ACC112 (cell line): ENCODE results near the gene ANXA9.

Source experiments
- H2AFZ ChIP-seq: fragments of 200-600 bp; sonication (generic); one replicate; pipeline ENCODE4 v1.6.0; 2017; ENCODE audit warnings: antibody characterized with exemption, low read length; ENCODE audit not compliant: unreplicated experiment
- H3K27ac ChIP-seq: fragments of 200-600 bp; sonication (generic); 2 replicates; pipeline ENCODE4 v1.5.1; 2014; ENCODE audit warnings: low read depth, mild to moderate bottlenecking, antibody characterized with exemption, low read length, moderate library complexity
- H3K27me3 ChIP-seq: fragments of 200-600 bp; sonication (generic); 2 replicates; pipeline ENCODE4 v1.6.1; 2014; ENCODE audit warnings: mild to moderate bottlenecking, antibody characterized with exemption, low read length, moderate library complexity, mixed read lengths; ENCODE audit not compliant: insufficient read depth
- H3K36me3 ChIP-seq: fragments of 200-600 bp; sonication (generic); 2 replicates; pipeline ENCODE4 v1.6.1; 2016; ENCODE audit warnings: mild to moderate bottlenecking, antibody characterized with exemption, low read length, moderate library complexity, mixed read lengths; ENCODE audit not compliant: insufficient read depth
- H3K4me1 ChIP-seq: fragments of 200-600 bp; sonication (generic); one replicate; pipeline ENCODE4 v1.6.1; 2016; ENCODE audit warnings: low read length, mixed read lengths; ENCODE audit not compliant: insufficient read depth, unreplicated experiment, control insufficient read depth
- H3K4me3 ChIP-seq: fragments of 200-600 bp; sonication (generic); 2 replicates; pipeline ENCODE4 v1.5.1; 2014; ENCODE audit warnings: mild to moderate bottlenecking, low read depth, low read length
- H3K79me2 ChIP-seq: fragments of 200-600 bp; sonication (generic); one replicate; pipeline ENCODE4 v1.6.0; 2016; ENCODE audit warnings: low read length; ENCODE audit not compliant: control insufficient read depth, unreplicated experiment, insufficient read depth

ANXA9 gene

DNA sequence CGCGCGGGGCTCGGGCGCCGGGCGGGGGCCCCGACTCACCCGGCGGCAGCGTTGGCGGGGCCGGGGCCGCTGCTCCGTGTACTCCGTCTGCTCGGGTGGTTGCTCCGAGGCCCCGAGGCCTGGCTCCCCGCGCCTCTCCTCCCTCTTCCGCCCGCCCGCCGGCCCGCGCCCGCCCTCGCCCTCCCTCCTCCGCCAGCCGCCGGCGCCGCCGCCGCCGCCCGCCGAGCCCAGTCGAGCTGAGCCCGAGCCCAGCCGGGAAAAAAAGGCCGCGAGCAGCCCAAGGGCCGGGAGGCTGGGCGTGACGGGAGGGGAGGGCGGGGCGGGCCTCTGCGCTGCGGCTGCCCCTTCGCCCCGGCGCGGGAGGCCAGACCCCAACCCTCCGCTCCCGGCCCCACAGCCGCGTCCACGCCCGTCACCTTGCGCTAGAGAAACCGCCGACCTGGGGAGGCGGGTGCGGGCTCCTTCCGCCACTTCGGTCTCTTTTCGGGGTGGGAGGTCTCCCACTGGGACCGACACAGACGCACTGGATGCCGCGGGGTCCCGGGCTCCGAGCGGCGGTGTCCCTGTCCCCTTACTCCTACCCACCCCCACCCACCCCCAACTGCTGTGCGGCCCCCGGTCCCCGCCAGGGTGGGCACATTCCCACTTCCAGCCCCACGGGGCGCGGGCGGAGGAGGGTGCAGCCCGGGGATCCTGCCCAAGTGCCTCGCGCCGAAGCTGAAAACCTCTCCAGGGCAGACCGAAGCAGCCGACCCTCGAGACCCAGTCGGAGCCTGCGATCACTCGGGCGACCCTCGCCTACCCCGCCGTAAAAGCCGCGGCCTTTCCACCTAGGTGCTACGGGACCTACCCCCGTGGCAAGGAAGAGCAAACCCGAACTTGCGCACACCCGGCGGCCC lies 7.3 kb upstream of the ANXA9 start, which contains the start of gene CERS2:
CERS2 (minus strand) TSS at position 256 of the 899 bp plus-strand sequence. CDS start 5,745 bp downstream, outside the sequence.
- peak within 1 kb of the TSS; percentile 57 for H2AFZ ChIP-seq
- H3K27ac ChIP-seq, result peak within 1 kb of the TSS; percentile 64
- H3K79me2 ChIP-seq, result peaks cover 46% of the 10 kb centered on the region
- H3K36me3 ChIP-seq, result no peaks in the 10 kb centered on the region
- H3K4me3 ChIP-seq, result peak within 1 kb of the TSS; percentile 99
- peaks cover 65% of the 10 kb centered on the region for H3K4me1 ChIP-seq
- H3K27me3 ChIP-seq, result no peaks in the 10 kb centered on the region

DNA sequence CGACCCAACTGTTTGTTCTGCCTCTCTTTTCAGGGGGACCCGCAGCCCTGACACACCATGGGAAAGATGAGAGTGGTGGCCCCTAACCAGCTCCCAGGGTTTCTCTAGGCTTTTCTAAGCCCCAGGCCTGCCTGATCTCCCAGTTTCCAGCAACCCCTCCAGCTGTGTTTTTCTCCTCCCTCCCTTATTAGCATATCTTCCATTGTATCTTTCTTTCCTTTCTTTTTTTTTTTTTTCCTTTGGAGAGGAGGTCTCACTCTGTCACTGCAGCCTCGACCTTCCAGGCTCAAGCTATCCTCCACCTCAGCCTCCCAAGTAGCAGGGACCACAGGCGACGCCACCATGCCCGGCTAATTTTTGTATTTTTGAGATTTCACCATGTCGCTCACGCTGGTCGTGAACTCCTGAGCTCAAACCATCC lies 5.7 kb upstream of the ANXA9 start:
- H2AFZ ChIP-seq, result no peak overlapping the region
- 0 out of 2 replicates have a peak overlapping the region, but pooled peaks have one; percentile 49 for H3K4me3 ChIP-seq
- H3K4me1 ChIP-seq, result peaks cover 60% of the 10 kb centered on the region
- peak overlapping the region; percentile 80 for H3K27ac ChIP-seq
- no peaks in the 10 kb centered on the region for H3K27me3 ChIP-seq
- peaks cover 31% of the 10 kb centered on the region for H3K79me2 ChIP-seq
- no peaks in the 10 kb centered on the region for H3K36me3 ChIP-seq

DNA sequence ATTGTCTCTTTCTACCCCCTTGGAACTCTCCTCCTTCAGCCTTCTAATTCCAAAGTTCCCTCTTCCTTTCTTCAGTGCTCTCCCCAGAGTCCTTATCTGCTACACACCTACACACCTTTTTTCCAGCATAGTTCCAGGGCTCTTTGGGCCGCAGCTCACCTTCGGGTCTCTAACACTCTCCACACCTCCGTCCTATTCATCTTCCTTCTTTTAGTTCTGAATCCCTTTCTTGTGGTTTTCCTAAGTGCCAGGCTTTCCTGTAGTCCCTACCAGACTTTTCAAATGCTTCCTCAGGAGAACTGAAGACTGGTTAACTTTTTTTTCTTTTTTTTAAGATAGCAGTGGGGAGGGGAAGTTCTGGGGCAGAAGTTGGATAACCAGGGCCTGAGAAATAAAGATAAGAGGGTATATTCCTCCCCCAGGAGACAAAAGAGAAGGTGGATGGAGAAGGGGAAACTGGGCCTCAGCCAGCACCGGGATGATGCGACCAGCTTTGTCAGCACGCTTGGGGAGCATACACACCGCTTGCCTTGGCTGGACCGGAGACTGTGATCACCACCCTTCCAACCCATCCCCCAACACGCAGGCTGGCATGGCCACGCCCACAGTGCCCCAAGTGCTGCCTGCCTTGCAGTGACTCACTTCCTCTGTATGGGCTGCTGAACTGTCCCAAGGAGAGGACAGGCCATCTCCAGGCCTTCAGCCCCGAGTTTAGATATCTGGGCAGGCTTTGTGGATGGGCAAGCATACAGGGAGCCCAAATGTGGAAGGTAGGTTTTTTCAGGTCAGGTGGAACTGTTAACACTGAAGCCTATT lies 5.0 kb upstream of the ANXA9 start:
- no peaks in the 10 kb centered on the region for H3K36me3 ChIP-seq
- peak overlapping the region; percentile 49 for H3K4me3 ChIP-seq
- H2AFZ ChIP-seq, result peak overlapping the region; percentile 53
- H3K27ac ChIP-seq, result peak overlapping the region; percentile 80
- H3K4me1 ChIP-seq, result peaks cover 60% of the 10 kb centered on the region
- no peaks in the 10 kb centered on the region for H3K27me3 ChIP-seq
- H3K79me2 ChIP-seq, result peaks cover 25% of the 10 kb centered on the region

DNA sequence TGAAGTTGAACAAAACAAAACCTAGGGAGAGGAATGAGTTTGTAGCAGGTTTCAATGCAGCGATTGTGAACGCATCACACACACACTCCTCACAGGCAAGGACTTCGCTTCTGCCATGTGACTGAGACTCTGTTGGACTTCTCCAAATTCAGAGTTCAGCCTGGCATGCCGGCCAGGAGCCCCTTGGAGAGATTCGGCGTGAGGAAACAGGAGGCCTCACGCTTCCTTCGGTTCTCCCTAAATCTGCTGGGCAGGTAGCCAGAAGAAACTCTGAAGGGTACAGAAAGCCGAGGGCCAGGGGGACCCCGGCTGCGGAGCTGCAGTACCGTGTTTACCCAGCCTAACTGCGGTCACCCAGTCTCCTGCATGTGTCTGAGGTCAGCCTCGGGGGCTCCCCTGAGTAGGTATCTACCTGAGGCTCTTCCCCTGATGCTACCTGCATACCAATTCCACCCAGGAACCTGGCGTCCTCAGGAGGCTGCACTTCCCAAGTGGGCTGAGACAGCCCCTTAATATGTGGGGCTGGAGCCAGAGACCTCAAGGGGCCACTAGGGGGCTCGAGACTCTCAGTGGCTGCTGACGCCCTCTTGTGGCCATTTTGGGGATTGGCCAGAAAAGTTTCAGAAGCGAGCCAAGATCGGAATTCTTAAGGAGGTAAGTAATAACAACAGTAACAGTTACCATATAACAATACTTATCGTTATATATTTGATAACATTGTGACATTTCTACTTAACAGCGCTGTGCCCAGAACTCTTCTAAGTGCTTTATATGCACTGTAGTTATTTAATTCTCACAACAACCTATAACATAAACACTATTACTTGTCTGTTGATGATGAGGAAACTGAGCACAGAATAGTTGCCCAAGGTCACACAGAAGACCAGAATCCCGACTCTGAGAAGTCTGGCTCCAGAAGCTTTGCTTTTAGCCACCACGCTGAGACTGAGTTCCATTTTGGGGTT lies 2.7 kb upstream of the ANXA9 start:
- peaks cover 2% of the 10 kb centered on the region for H3K79me2 ChIP-seq
- H3K4me1 ChIP-seq, result peaks cover 52% of the 10 kb centered on the region
- peak overlapping the region; percentile 49 for H3K4me3 ChIP-seq
- H3K36me3 ChIP-seq, result no peaks in the 10 kb centered on the region
- peak overlapping the region; percentile 94 for H2AFZ ChIP-seq
- H3K27me3 ChIP-seq, result no peaks in the 10 kb centered on the region
- H3K27ac ChIP-seq, result peak overlapping the region; percentile 23; the same call in 1 of the 2 replicates

DNA sequence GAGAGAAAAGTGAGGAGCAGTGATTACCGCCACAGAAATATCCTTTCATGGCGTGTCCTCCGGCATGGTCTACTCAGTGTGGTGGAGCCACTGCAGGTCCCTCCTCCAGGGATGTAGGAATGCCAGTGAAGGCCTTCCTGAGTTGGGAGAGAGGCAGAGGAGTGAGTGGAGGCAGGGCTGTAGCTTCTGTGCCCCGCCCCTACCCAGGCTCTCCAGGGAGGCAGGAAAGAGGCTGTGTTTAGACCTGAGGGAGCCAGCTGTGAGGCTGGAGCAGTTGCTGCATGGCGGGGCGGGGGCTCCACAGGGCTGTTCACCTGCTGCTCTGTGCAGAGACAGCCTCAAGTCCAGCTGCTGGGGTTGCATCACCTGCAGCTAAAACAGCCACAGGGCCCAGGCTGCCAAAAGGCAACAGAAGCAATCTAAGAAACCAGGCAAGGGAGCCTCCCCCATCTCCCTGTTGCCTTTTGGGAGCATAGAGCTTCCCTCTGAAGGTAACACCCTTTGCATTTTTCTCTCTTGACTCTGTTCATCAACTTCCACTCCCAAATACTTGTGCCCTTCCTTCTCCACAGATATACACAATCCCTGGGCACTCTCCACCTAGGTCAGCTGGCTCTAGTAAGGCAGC lies 801 bp upstream of the ANXA9 start:
- Histone ChIP-seq H3K79me2 (no peaks in the 10 kb centered on the region), H3K4me3 (no peak overlapping the region), H3K4me1 (peaks cover 45% of the 10 kb centered on the region), H3K36me3 (no peaks in the 10 kb centered on the region), H2AFZ (no peak overlapping the region), H3K27ac (no peak overlapping the region), H3K27me3 (no peaks in the 10 kb centered on the region)

DNA sequence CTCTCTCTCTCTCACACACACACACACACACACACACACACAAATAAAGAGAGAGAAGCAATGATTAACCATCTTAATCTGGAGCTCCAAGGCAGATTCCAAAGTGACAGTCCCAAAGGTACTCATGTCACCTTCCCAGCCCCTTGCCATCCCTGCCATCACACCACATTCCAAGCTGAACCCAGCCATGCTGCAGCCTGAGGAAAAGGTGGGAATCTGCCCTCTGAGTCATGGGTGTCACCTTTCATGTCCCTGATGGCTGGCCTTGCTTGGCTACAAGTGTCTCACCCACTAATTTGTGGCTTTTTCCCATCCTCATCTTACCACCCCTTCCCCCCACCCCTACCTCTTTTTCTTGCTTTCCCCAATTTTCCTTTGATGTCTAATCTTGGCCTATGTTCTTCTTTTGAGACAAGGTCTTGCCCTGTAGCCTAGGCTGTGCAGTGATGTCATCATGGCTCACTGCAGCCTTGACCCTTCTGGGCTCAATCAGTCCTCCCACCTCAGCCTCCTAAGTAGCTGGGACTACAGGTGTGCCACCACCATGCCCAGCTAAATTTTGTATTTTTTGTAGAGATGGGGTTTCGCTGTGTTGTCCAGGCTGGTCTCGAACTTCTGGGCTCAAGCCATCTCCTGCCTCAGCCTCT lies 3.2 kb downstream of the ANXA9 start:
- Histone ChIP-seq H3K4me1 (peaks cover 15% of the 10 kb centered on the region), H3K79me2 (no peaks in the 10 kb centered on the region), H2AFZ (no peak overlapping the region)

DNA sequence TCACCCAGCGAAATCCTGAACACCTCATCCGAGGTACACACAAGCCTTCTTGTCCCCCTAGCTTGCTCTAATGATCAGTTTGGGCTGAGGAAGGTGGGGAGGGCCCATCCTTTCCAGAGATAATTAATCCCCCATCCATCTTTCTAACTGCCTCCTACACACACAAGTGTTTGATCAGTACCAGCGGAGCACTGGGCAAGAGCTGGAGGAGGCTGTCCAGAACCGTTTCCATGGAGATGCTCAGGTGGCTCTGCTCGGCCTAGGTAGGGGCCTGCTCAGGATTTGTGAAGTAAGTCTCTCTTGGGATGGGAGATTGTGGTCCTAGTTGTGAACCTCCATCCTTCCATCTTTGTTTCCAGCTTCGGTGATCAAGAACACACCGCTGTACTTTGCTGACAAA lies 5.8 kb downstream of the ANXA9 start:
- no peaks in the 10 kb centered on the region for H3K27me3 ChIP-seq
- no peaks in the 10 kb centered on the region for H3K36me3 ChIP-seq
- no peak overlapping the region for H2AFZ ChIP-seq
- H3K4me1 ChIP-seq, result no peaks in the 10 kb centered on the region
- H3K27ac ChIP-seq, result no peak overlapping the region
- H3K79me2 ChIP-seq, result no peaks in the 10 kb centered on the region
- H3K4me3 ChIP-seq, result no peak overlapping the region

More for the DNA sequence above, 3.2 kb downstream of the ANXA9 start:
- H3K36me3 ChIP-seq, result no peaks in the 10 kb centered on the region
- H3K4me3 ChIP-seq, result no peak overlapping the region
- no peak overlapping the region for H3K27ac ChIP-seq
- no peaks in the 10 kb centered on the region for H3K27me3 ChIP-seq

DNA sequence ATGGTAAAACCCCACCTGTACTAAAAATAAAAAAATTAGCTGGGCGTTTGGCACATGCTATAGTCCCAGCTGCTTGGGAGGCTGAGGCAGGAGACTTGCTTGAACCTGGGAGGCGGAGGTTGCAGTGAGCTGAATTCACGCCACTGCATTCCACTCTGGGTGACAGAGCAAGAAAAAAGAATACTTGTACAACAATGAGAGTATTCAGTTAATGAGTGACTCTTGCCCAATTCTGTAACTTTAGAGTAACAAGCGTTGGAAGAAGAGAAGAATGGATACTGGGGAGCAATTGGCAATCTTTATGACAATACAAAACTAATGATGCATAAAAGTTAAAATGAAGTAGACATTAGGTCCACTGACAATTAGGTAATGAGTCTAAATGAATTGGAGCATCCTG lies 10.5 kb downstream of the ANXA9 start:
- Histone ChIP-seq H2AFZ (no peak overlapping the region), H3K4me3 (no peak overlapping the region), H3K27me3 (no peaks in the 10 kb centered on the region), H3K79me2 (no peaks in the 10 kb centered on the region), H3K36me3 (no peaks in the 10 kb centered on the region), H3K4me1 (peaks cover 6% of the 10 kb centered on the region), H3K27ac (no peak overlapping the region)

DNA sequence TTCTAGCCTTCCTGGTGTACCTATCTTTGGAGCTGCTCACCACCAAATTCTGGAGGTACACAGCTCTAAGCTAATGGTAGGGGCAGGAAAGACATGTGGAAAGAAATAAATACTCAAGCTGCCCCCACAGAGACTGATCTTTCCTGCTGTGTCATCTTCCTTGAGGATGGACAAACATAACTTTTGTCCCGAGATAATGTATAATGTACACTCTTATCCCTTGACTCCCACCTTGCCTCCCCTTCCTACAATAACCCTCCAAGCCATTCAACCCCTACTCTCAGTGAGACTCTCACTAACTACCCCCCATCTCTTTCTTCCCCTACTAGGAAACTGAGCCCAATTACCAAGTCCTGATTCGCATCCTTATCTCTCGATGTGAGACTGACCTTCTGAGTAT lies 12.2 kb downstream of the ANXA9 start:
- Histone ChIP-seq H3K27me3 (no peaks in the 10 kb centered on the region), H2AFZ (no peak overlapping the region), H3K27ac (no peak overlapping the region), H3K4me3 (no peak overlapping the region), H3K79me2 (no peaks in the 10 kb centered on the region), H3K4me1 (peaks cover 6% of the 10 kb centered on the region), H3K36me3 (no peaks in the 10 kb centered on the region)
